HepG2 (cell line): ENCODE data around the gene PPP4R4. TPM values are rescaled to one million over a fixed set of nuclear protein-coding genes. Genes with fewer than 3 reads are reported as not detected.

ENCODE experiments used
- AHR ChIP-seq: IDR thresholded peaks from 2 replicates; pipeline ENCODE4 v1.6.1; 2018; ENCODE audit warnings: missing genetic modification reagents, missing compliant biosample characterization
- GLI4 ChIP-seq: sonication (generic); formaldehyde crosslinking; IDR thresholded peaks from 2 replicates; pipeline ENCODE4 v1.5.1; 2020; ENCODE audit warnings: missing genetic modification reagents, mild to moderate bottlenecking, moderate library complexity, borderline replicate concordance
- KAT7 ChIP-seq: IDR thresholded peaks from 2 replicates; pipeline ENCODE4 v1.6.1; 2018; ENCODE audit warnings: borderline replicate concordance, missing compliant biosample characterization
- MTF1 ChIP-seq: sonication (generic); formaldehyde crosslinking; IDR thresholded peaks from 2 replicates; pipeline ENCODE4 v1.5.0; 2020; ENCODE audit warnings: missing genetic modification reagents
- NAIF1 ChIP-seq: sonication (generic); formaldehyde crosslinking; IDR thresholded peaks from 2 replicates; pipeline ENCODE4 v1.5.0; 2020; ENCODE audit warnings: mild to moderate bottlenecking, missing genetic modification reagents, borderline replicate concordance
- NCOA1 ChIP-seq: sonication (generic); formaldehyde crosslinking; IDR thresholded peaks from 2 replicates; pipeline ENCODE4 v1.9.0; 2021; ENCODE audit warnings: missing genetic modification reagents
- NONO ChIP-seq, 2 experiments: fragments of 450-650 bp in 1 of 2; sonication (generic) in 1 of 2; formaldehyde crosslinking in 1 of 2; IDR thresholded peaks in 1 of 2; conservative IDR thresholded peaks in 1 of 2; 2 replicates each; pipeline versions ENCODE4 v1.6.1 to v1.8.0; 2017 to 2022; ENCODE audit warnings: mild to moderate bottlenecking in 1 of 2, missing genetic modification reagents in 1 of 2, moderate library complexity in 1 of 2
- RFX3 ChIP-seq: IDR thresholded peaks from 2 replicates; pipeline ENCODE4 v1.6.1; 2016; ENCODE audit warnings: missing biosample characterization, missing genetic modification reagents
- SCMH1 ChIP-seq: sonication (generic); formaldehyde crosslinking; IDR thresholded peaks from 2 replicates; pipeline ENCODE4 v1.9.0; 2021; ENCODE audit warnings: missing genetic modification reagents, mild to moderate bottlenecking, borderline replicate concordance
- SIN3A ChIP-seq: IDR thresholded peaks from 2 replicates; pipeline ENCODE4 v1.6.1; 2011; ENCODE audit warnings: low read depth, mild to moderate bottlenecking, control low read depth, low read length, borderline replicate concordance
- SOX6 ChIP-seq, 2 experiments: fragments of 450-650 bp in 1 of 2; sonication (generic) in 1 of 2; formaldehyde crosslinking in 1 of 2; IDR thresholded peaks; 2 replicates each; pipeline versions ENCODE4 v1.4.0 to v1.6.1; 2017 to 2020; ENCODE audit warnings: antibody characterized with exemption in 1 of 2, mild to moderate bottlenecking in 1 of 2, missing genetic modification reagents in 1 of 2
- ZNF34 ChIP-seq: sonication (generic); formaldehyde crosslinking; IDR thresholded peaks from 2 replicates; pipeline ENCODE4 v1.4.0; 2020; ENCODE audit warnings: mild to moderate bottlenecking, missing genetic modification reagents, borderline replicate concordance
- ZNF7 ChIP-seq: IDR thresholded peaks from 2 replicates; pipeline ENCODE4 v1.6.1; 2016; ENCODE audit warnings: missing biosample characterization, missing genetic modification reagents
- polyA plus RNA-seq, 8 experiments: library from polyadenylated mRNA; depleted of rRNA in 3 of 8; stranded (reverse) in 7 of 8; unstranded in 1 of 8; fragments of >200 nt; fragmentation: Illumina TruSeq in 4 of 8; extraction: Trizol in 4 of 8; gene quantifications; 2 replicates each; pipeline versions ENCODE4 v1.2.1 to v1.2.3, GENCODE V29; 2011 to 2016; ENCODE audit warnings: low read depth in 4 of 8, missing spikeins in 1 of 8, mixed read lengths in 1 of 8; ENCODE audit not compliant: insufficient read depth in 1 of 8
- total RNA-seq, 5 experiments: library from RNA; depleted of rRNA; stranded (reverse); fragments of >200 nt; fragmentation: Illumina TruSeq; extraction: Trizol; gene quantifications; 2 replicates each; pipeline ENCODE4 v1.2.3, GENCODE V29; 2016; ENCODE audit warnings: low read depth in 1 of 5
- TF ChIP-seq, protein P1 (sequence below), 2 experiments: sonication (generic) in 1 of 2; formaldehyde crosslinking in 1 of 2; IDR thresholded peaks; 2 replicates each; pipeline versions ENCODE4 v1.4.0 to v1.6.1; 2016 to 2020; ENCODE audit warnings: borderline replicate concordance in 1 of 2, low read depth in 1 of 2, mild to moderate bottlenecking in 1 of 2, missing genetic modification reagents in 1 of 2
- TF ChIP-seq, protein P2 (sequence below): sonication (generic); formaldehyde crosslinking; IDR thresholded peaks from 2 replicates; pipeline ENCODE4 v1.5.0; 2020; ENCODE audit warnings: missing genetic modification reagents
- TF ChIP-seq, protein P3 (sequence below): sonication (generic); formaldehyde crosslinking; IDR thresholded peaks from 2 replicates; pipeline ENCODE4 v1.5.0; 2020; ENCODE audit warnings: mild to moderate bottlenecking, missing genetic modification reagents
- TF ChIP-seq, protein P4 (sequence below): sonication (generic); formaldehyde crosslinking; IDR thresholded peaks from 2 replicates; pipeline ENCODE4 v1.4.0; 2020; ENCODE audit warnings: missing genetic modification reagents, mild to moderate bottlenecking, borderline replicate concordance
- TF ChIP-seq, protein P5 (sequence below): sonication (generic); formaldehyde crosslinking; conservative IDR thresholded peaks from 2 replicates; pipeline ENCODE4 v1.8.1; 2023; ENCODE audit warnings: missing genetic modification reagents

Gene PPP4R4
- total and polyA plus RNA-seq, 2 of the 13 experiments (the other 11 are each of a cell fraction or from before 2014, with no cell fraction given): 9.5 to 19.8 TPM

DNA sequence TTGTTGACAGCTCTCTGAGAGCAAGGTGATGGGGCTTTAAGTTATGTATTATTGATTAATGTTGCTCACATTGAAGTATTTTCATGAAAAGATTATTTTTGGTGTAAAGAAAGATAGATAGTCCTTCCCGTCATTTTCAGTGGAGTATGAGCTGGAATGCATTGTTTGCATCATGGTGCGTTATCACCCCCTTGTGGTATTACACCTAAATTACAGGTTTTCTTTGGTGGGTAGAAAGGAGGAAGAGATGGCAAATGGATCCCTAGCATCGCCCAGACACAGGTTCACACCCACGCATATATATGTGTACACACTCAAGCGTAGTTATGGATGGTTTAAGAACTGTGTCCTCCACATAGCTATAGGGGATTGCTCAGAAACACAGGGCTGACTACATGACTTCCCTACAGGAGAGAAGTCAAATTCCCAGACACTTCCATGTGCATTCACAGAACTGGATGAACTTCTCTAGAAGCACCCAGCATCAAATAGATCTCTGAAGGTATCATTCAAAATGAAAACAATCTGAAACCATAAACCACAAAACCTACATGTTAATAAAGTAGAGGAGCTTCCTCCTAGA, 133.4 kb downstream of the PPP4R4 start (continued):
- no peak for TF ChIP-seq NAIF1 (CRISPR knock-in tag)
- TF ChIP-seq, protein P1, sequence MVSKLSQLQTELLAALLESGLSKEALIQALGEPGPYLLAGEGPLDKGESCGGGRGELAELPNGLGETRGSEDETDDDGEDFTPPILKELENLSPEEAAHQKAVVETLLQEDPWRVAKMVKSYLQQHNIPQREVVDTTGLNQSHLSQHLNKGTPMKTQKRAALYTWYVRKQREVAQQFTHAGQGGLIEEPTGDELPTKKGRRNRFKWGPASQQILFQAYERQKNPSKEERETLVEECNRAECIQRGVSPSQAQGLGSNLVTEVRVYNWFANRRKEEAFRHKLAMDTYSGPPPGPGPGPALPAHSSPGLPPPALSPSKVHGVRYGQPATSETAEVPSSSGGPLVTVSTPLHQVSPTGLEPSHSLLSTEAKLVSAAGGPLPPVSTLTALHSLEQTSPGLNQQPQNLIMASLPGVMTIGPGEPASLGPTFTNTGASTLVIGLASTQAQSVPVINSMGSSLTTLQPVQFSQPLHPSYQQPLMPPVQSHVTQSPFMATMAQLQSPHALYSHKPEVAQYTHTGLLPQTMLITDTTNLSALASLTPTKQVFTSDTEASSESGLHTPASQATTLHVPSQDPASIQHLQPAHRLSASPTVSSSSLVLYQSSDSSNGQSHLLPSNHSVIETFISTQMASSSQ (IDR thresholded peaks at IDR 0.05; ENCODE audit: low read depth): no peak
- TF ChIP-seq, protein P1 (CRISPR knock-in tag; IDR thresholded peaks at IDR 0.05; ENCODE audit: borderline replicate concordance): no peak
- no peak for TF ChIP-seq GLI4 (CRISPR knock-in tag)
- no peak for TF ChIP-seq SOX6 (IDR thresholded peaks at IDR 0.05)
- no peak for TF ChIP-seq SOX6 (CRISPR knock-in tag; IDR thresholded peaks at IDR 0.05)
- TF ChIP-seq ZNF34 (CRISPR knock-in tag): no peak
- no peak for TF ChIP-seq KAT7
- TF ChIP-seq SIN3A: no peak
- TF ChIP-seq, protein P2, sequence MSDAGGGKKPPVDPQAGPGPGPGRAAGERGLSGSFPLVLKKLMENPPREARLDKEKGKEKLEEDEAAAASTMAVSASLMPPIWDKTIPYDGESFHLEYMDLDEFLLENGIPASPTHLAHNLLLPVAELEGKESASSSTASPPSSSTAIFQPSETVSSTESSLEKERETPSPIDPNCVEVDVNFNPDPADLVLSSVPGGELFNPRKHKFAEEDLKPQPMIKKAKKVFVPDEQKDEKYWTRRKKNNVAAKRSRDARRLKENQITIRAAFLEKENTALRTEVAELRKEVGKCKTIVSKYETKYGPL: no peak
- no peak for TF ChIP-seq AHR (CRISPR knock-in tag)
- no peak for TF ChIP-seq NCOA1
- TF ChIP-seq, protein P3, sequence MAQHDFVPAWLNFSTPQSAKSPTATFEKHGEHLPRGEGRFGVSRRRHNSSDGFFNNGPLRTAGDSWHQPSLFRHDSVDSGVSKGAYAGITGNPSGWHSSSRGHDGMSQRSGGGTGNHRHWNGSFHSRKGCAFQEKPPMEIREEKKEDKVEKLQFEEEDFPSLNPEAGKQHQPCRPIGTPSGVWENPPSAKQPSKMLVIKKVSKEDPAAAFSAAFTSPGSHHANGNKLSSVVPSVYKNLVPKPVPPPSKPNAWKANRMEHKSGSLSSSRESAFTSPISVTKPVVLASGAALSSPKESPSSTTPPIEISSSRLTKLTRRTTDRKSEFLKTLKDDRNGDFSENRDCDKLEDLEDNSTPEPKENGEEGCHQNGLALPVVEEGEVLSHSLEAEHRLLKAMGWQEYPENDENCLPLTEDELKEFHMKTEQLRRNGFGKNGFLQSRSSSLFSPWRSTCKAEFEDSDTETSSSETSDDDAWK (CRISPR knock-in tag): no peak
- peak; percentile 82 for TF ChIP-seq ZNF7 (CRISPR knock-in tag)
- TF ChIP-seq SCMH1 (CRISPR knock-in tag): no peak
- TF ChIP-seq, protein P4, sequence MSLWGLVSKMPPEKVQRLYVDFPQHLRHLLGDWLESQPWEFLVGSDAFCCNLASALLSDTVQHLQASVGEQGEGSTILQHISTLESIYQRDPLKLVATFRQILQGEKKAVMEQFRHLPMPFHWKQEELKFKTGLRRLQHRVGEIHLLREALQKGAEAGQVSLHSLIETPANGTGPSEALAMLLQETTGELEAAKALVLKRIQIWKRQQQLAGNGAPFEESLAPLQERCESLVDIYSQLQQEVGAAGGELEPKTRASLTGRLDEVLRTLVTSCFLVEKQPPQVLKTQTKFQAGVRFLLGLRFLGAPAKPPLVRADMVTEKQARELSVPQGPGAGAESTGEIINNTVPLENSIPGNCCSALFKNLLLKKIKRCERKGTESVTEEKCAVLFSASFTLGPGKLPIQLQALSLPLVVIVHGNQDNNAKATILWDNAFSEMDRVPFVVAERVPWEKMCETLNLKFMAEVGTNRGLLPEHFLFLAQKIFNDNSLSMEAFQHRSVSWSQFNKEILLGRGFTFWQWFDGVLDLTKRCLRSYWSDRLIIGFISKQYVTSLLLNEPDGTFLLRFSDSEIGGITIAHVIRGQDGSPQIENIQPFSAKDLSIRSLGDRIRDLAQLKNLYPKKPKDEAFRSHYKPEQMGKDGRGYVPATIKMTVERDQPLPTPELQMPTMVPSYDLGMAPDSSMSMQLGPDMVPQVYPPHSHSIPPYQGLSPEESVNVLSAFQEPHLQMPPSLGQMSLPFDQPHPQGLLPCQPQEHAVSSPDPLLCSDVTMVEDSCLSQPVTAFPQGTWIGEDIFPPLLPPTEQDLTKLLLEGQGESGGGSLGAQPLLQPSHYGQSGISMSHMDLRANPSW: no peak
- TF ChIP-seq RFX3 (CRISPR knock-in tag): no peak
- TF ChIP-seq MTF1 (CRISPR knock-in tag): no peak
- TF ChIP-seq NONO (IDR thresholded peaks at IDR 0.05): no peak
- TF ChIP-seq NONO (CRISPR knock-in tag; conservative IDR thresholded peaks at IDR 0.05): no peak
- TF ChIP-seq, protein P5, sequence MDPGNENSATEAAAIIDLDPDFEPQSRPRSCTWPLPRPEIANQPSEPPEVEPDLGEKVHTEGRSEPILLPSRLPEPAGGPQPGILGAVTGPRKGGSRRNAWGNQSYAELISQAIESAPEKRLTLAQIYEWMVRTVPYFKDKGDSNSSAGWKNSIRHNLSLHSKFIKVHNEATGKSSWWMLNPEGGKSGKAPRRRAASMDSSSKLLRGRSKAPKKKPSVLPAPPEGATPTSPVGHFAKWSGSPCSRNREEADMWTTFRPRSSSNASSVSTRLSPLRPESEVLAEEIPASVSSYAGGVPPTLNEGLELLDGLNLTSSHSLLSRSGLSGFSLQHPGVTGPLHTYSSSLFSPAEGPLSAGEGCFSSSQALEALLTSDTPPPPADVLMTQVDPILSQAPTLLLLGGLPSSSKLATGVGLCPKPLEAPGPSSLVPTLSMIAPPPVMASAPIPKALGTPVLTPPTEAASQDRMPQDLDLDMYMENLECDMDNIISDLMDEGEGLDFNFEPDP: 0 out of 2 replicates have a peak, but pooled peaks have one; percentile 38
